ENCODE measurements around the gene PRPF40B. TPM values are rescaled to one million over a fixed set of nuclear protein-coding genes. Genes with fewer than 3 reads are reported as not detected.

The PRPF40B gene
- total and polyA plus RNA-seq, 9 of the 15 experiments (the other 6 are each of a cell fraction or from before 2014, with no cell fraction given), result 0.55 to 10.6 (median 4.8) TPM

DNA sequence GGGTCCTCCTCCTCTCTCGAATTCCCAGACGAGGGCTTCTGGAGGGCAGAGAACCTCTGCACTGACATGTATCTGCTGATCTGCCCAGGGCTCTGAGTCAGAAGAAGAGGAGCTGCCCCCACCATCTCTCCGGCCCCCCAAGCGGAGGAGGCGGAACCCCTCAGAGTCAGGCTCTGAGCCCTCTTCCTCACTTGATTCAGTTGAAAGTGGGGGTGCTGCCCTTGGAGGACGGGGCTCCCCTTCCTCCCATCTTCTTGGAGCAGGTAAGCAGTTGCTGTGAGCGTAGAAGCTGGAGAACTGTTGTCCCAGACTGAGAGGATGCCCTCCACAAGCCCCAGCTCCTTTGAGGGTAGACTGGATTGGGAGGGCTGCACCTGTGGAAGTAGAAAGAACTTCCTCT lies 19.8 kb downstream of the PRPF40B start:
- BruUV-seq (replicated peaks), result no TSS peak
- CTCF ChIA-PET (ENCODE audit: low intra/inter-chr PET ratio), result interaction anchor here (0.9 to 3.3 kb wide), 2 partner anchors 65 kb away, joined by 3 to 66 read pairs; partner anchors contain the start of gene FMNL3

More for the DNA sequence above, 19.8 kb downstream of the PRPF40B start:
- Histone ChIP-seq H3K36me3 (ENCODE audit: control insufficient read depth, insufficient read depth, low read length) (peaks cover 13% of the 10 kb centered on the region; the same call in 2 of the 3 replicates), H3K27me3 (ENCODE audit: control insufficient read depth in 2 of 2, insufficient read depth in 2 of 2, low read length in 2 of 2) (no peaks in the 10 kb centered on the region), H3K4me3 (no peak overlapping the region), H2AFZ (ENCODE audit: low read depth, low read length) (no peak overlapping the region), H4K20me1 (replicated peaks; ENCODE audit: control insufficient read depth, insufficient read depth, low read length) (no peaks in the 10 kb centered on the region), H3K27ac (ENCODE audit: extremely low read depth, low read depth, low read length) (no peak overlapping the region), H3K4me1 (replicated peaks in 1 of 2; ENCODE audit: control insufficient read depth in 2 of 2, insufficient read depth in 2 of 2, low read length in 2 of 2) (peaks cover 0 to 11% of the 10 kb centered on the region in 2 experiments; a peak in 3 of 5 replicates), H3K4me2 (ENCODE audit: insufficient read depth, low read length) (no peak overlapping the region), H3K9ac (ENCODE audit: insufficient read depth in 1 of 2, low read depth in 2 of 2, low read length in 2 of 2) (no peak overlapping the region), H3K9me1 (ENCODE audit: control insufficient read depth, insufficient read depth, low read length) (no peaks in the 10 kb centered on the region), H3K9me3 (replicated peaks; ENCODE audit: control insufficient read depth, insufficient read depth, low read depth, low read length) (no peaks in the 10 kb centered on the region), H3K79me2 (ENCODE audit: control insufficient read depth, insufficient read depth, low read length) (no peaks in the 10 kb centered on the region)
- in situ Hi-C loops (cut with MboI), result loop anchor here (5.0 kb wide), 2 partner anchors 64 to 194 kb away; partner anchors contain the start of gene FMNL3
- TF ChIP-seq SRF (CRISPR knock-in tag; IDR thresholded peaks at IDR 0.05), result no peak
- TF ChIP-seq E2F3 (CRISPR knock-in tag; IDR thresholded peaks at IDR 0.05), result no peak
- TF ChIP-seq ZNF561 (CRISPR knock-in tag; conservative IDR thresholded peaks at IDR 0.05), result no peak
- no peak for TF ChIP-seq ELF2 (CRISPR knock-in tag; IDR thresholded peaks at IDR 0.05)
- TF ChIP-seq, protein P1, sequence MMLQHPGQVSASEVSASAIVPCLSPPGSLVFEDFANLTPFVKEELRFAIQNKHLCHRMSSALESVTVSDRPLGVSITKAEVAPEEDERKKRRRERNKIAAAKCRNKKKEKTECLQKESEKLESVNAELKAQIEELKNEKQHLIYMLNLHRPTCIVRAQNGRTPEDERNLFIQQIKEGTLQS (IDR thresholded peaks at IDR 0.05), result no peak
- TF ChIP-seq, protein P1 (CRISPR knock-in tag; conservative IDR thresholded peaks at IDR 0.05), result no peak
- TF ChIP-seq NRF1 (conservative IDR thresholded peaks at IDR 0.05 in 1 of 2, IDR thresholded peaks at IDR 0.05 in 1 of 2), result no peak
- TF ChIP-seq GMEB1 (CRISPR knock-in tag; IDR thresholded peaks at IDR 0.05), result no peak
- TF ChIP-seq ZZZ3 (IDR thresholded peaks at IDR 0.05), result no peak
- no peak for TF ChIP-seq SMAD1 (IDR thresholded peaks at IDR 0.05; ENCODE audit: low read depth, low read length, partially characterized antibody)
- TF ChIP-seq CBFA2T3 (IDR thresholded peaks at IDR 0.05), result no peak
- no peak for TF ChIP-seq OTX1 (CRISPR knock-in tag; IDR thresholded peaks at IDR 0.05)
- no peak for TF ChIP-seq MEF2D (tag; conservative IDR thresholded peaks at IDR 0.05; ENCODE audit: low read depth)
- no peak for TF ChIP-seq SNAPC5 (CRISPR knock-in tag; IDR thresholded peaks at IDR 0.05)
- TF ChIP-seq, protein P2, sequence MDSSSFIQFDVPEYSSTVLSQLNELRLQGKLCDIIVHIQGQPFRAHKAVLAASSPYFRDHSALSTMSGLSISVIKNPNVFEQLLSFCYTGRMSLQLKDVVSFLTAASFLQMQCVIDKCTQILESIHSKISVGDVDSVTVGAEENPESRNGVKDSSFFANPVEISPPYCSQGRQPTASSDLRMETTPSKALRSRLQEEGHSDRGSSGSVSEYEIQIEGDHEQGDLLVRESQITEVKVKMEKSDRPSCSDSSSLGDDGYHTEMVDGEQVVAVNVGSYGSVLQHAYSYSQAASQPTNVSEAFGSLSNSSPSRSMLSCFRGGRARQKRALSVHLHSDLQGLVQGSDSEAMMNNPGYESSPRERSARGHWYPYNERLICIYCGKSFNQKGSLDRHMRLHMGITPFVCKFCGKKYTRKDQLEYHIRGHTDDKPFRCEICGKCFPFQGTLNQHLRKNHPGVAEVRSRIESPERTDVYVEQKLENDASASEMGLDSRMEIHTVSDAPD (CRISPR knock-in tag; IDR thresholded peaks at IDR 0.05), result no peak
- TF ChIP-seq USF1 (CRISPR knock-in tag; IDR thresholded peaks at IDR 0.05), result no peak
- no peak for TF ChIP-seq BRF1 (IDR thresholded peaks at IDR 0.05; ENCODE audit: borderline replicate concordance, extremely low read depth, insufficient read length)
- DNase-seq (ENCODE audit: extremely low read depth in 1 of 4, low spot score in 3 of 4) (no peak), ATAC-seq (no peak), FAIRE-seq (no peak)
- POLR2A ChIA-PET, result interaction anchor here (1.3 to 1.4 kb wide), 2 partner anchors 46 to 98 kb away, joined by 3 read pairs; partner anchors contain the start of gene TMBIM6
- intact Hi-C loops (cut with micrococcal nuclease), result loop anchor here (5.0 kb wide), 1 partner anchor 194 kb away; no protein-coding TSS in a partner anchor
- WGBS (ENCODE audit: insufficient coverage, low coverage, missing lambda C conversion rate), result 66% methylated on average over 7 of the region's 7 CpGs

Data from K562 (cell line).